ENCODE results near the gene ITGA3.
A peak's percentile ranks its signal among the peaks of the same experiment; 100 is the strongest.

ITGA3 gene

GRCh38 chr17:50093246-50093645 lies 37.3 kb downstream of the ITGA3 start:
- intact Hi-C loops (cut with DNase I; ENCODE audit: low total_unique reads): loop anchor here (5.0 kb wide), 1 partner anchor 204 kb away; no protein-coding TSS in a partner anchor
- H3K9me3 ChIP-seq: no peaks in the 10 kb centered on the region
- no peak overlapping the region for H3K4me3 ChIP-seq
- TF ChIP-seq CTCF (IDR thresholded peaks at IDR 0.05): no peak
- H3K4me1 ChIP-seq: peaks cover 0 to 25% (median 19%) of the 10 kb centered on the region in 4 donors
- H3K27ac ChIP-seq: peak overlapping the region in 1 of 2 donors; percentile 96
- H3K27me3 ChIP-seq: no peaks in the 10 kb centered on the region
- DNase-seq: no peak
- H3K36me3 ChIP-seq: peaks cover 34 to 40% (median 37%) of the 10 kb centered on the region in 3 donors

- Histone ChIP-seq H3K27ac (peak overlapping the region; percentile 87 to 96), H3K4me3 (no peak overlapping the region), H3K9me3 (no peaks in the 10 kb centered on the region), H3K36me3 (peaks cover 35 to 40% (median 36%) of the 10 kb centered on the region in 3 donors), H3K27me3 (no peaks in the 10 kb centered on the region), H3K4me1 (peaks cover 0 to 30% (median 21%) of the 10 kb centered on the region in 4 donors)
- no peak for TF ChIP-seq CTCF (IDR thresholded peaks at IDR 0.05)
- intact Hi-C loops (cut with DNase I; ENCODE audit: low total_unique reads): loop anchor here (5.0 kb wide), 1 partner anchor 203 kb away; no protein-coding TSS in a partner anchor
- DNase-seq: no peak
These were observed 37.9 kb downstream of the ITGA3 start for GRCh38 chr17:50093807-50094206.

- H3K36me3 ChIP-seq: peaks cover 36 to 39% (median 36%) of the 10 kb centered on the region in 3 donors
- peaks cover 0 to 34% (median 22%) of the 10 kb centered on the region in 4 donors for H3K4me1 ChIP-seq
- DNase-seq: peak; percentile 91 to 96
- peak overlapping the region; percentile 87 to 96 for H3K27ac ChIP-seq
- TF ChIP-seq CTCF (IDR thresholded peaks at IDR 0.05): peak; percentile 89 to 95
- intact Hi-C loops (cut with DNase I; ENCODE audit: low total_unique reads): loop anchor here (5.0 kb wide), 1 partner anchor 203 kb away; no protein-coding TSS in a partner anchor
- no peaks in the 10 kb centered on the region for H3K27me3 ChIP-seq
- no peaks in the 10 kb centered on the region for H3K9me3 ChIP-seq
- peak overlapping the region; percentile 77 to 89 for H3K4me3 ChIP-seq
These were observed 38.4 kb downstream of the ITGA3 start for GRCh38 chr17:50094243-50094752.

- H3K4me3 ChIP-seq: peak within 1 kb of the TSS; percentile 77 to 89
- intact Hi-C loops (cut with DNase I; ENCODE audit: low total_unique reads): loop anchor here (5.0 kb wide), 2 partner anchors 102 to 202 kb away; no protein-coding TSS in a partner anchor
- peaks cover 0 to 38% (median 25%) of the 10 kb centered on the region in 4 donors for H3K4me1 ChIP-seq
These were observed 39.1 kb downstream of the ITGA3 start, which contains the start of gene PDK2 for GRCh38 chr17:50094753-50095619. PDK2 (plus strand) TSS chr17:50095351; CDS start chr17:50095436, 85 bp downstream.

More at GRCh38 chr17:50094753-50095619, 39.1 kb downstream of the ITGA3 start, which contains the start of gene PDK2:
- Histone ChIP-seq H3K27ac (peak within 1 kb of the TSS; percentile 87 to 96), H3K27me3 (no peaks in the 10 kb centered on the region), H3K36me3 (peaks cover 29 to 38% (median 36%) of the 10 kb centered on the region in 3 donors), H3K9me3 (no peaks in the 10 kb centered on the region)
- peak; percentile 96 to 98 for DNase-seq
- no peak for TF ChIP-seq CTCF (IDR thresholded peaks at IDR 0.05)

Measured in tibial artery (tissue), 4 donors.